K562 (cell line): ENCODE measurements around the gene SLC1A3. TPM values are rescaled to one million over a fixed set of nuclear protein-coding genes. Genes with fewer than 3 reads are reported as not detected.

ENCODE experiments used
- ATAC-seq: fragments of 200-7000 bp; cut with Tn5 transposase; 3 replicates; pipeline ENCODE4 v1.9.1; 2020; ENCODE audit warnings: moderate library complexity
- BruUV-seq: library from RNA; stranded (reverse); fragments of 400-500 nt; replicated peaks from 2 replicates; lab custom pipeline; 2021; lab: Mats Ljungman, UMichigan
- CTCF ChIA-PET: fragments of 300-600 bp; formaldehyde crosslinking; extraction: SDS; loops from one replicate; lab custom pipeline; 2021; ENCODE audit warnings: low intra/inter-chr PET ratio; lab: Yijun Ruan, JAX
- POLR2A ChIA-PET: fragments of 300-600, 350-650 bp; sonication (Branson Sonifier 250); formaldehyde crosslinking; extraction: SDS; loops from one replicate; lab custom pipeline; 2021; ENCODE audit warnings: antibody characterized with exemption, inconsistent platforms; lab: Yijun Ruan, JAX
- DNase-seq, 4 experiments: peaks; one replicate each; pipeline versions ENCODE4 v3.0.0 to v3.0.0-alpha.2; 2011 to 2018; ENCODE audit warnings: low spot score in 3 of 4, mixed read lengths in 3 of 4; ENCODE audit errors: extremely low read depth in 1 of 4
- FAIRE-seq: peaks from 2 replicates; lab custom pipeline; 2011; peaks lifted over from hg19 to GRCh38; lab: Jason Lieb, UNC
- H2AFZ ChIP-seq: 2 replicates; pipeline ENCODE4 v1.6.0; 2011; ENCODE audit warnings: low read depth, low read length, control low read depth, inconsistent platforms
- H3K27ac ChIP-seq: fragments of 200-600 bp; 3 replicates; pipeline ENCODE4 v1.8.0; 2011; ENCODE audit warnings: low read depth, mild to moderate bottlenecking, control low read depth, inconsistent platforms, low read length, moderate library complexity, mixed read lengths; ENCODE audit errors: extremely low read depth
- H3K27me3 ChIP-seq, 2 experiments: fragments of 300-600 bp in 1 of 2; 2 replicates in 1 of 2; 3 replicates in 1 of 2; pipeline versions ENCODE4 v1.6.0 to v1.8.0; 2011; ENCODE audit warnings: inconsistent platforms in 2 of 2, low read length in 2 of 2, mild to moderate bottlenecking in 1 of 2, mixed read lengths in 1 of 2, moderate library complexity in 1 of 2; ENCODE audit not compliant: control insufficient read depth in 2 of 2, insufficient read depth in 2 of 2
- H3K36me3 ChIP-seq: fragments of 300-600 bp; 3 replicates; pipeline ENCODE4 v1.8.0; 2011; ENCODE audit warnings: mild to moderate bottlenecking, low read length, inconsistent platforms; ENCODE audit not compliant: control insufficient read depth, insufficient read depth
- H3K4me1 ChIP-seq, 2 experiments: fragments of 200-600 bp in 1 of 2; replicated peaks in 1 of 2; 2 replicates in 1 of 2; 3 replicates in 1 of 2; pipeline versions ENCODE4 v1.5.1 to v1.8.0; 2011; ENCODE audit warnings: inconsistent platforms in 2 of 2, low read length in 2 of 2, mild to moderate bottlenecking in 1 of 2, mixed read lengths in 1 of 2, moderate library complexity in 1 of 2; ENCODE audit not compliant: control insufficient read depth in 2 of 2, insufficient read depth in 2 of 2
- H3K4me2 ChIP-seq: 2 replicates; pipeline ENCODE4 v1.6.1; 2011; ENCODE audit warnings: low read length, control low read depth, inconsistent platforms, mixed read lengths; ENCODE audit not compliant: insufficient read depth
- H3K4me3 ChIP-seq: fragments of 200-600 bp; sonication (generic), shearing (Covaris generic); 2 replicates; pipeline ENCODE4 v1.5.1; 2016; ENCODE audit warnings: control low read depth, inconsistent platforms
- H3K79me2 ChIP-seq: fragments of 200-600 bp; 3 replicates; pipeline ENCODE4 v1.8.0; 2011; ENCODE audit warnings: low read length, inconsistent platforms; ENCODE audit not compliant: control insufficient read depth, insufficient read depth
- H3K9ac ChIP-seq, 2 experiments: 2 replicates each; pipeline versions ENCODE4 v1.6.0 to v1.6.1; 2011; ENCODE audit warnings: low read depth in 2 of 2, low read length in 2 of 2, control low read depth in 1 of 2, inconsistent platforms in 1 of 2, mild to moderate bottlenecking in 1 of 2, mixed read lengths in 1 of 2; ENCODE audit not compliant: insufficient read depth in 1 of 2
- H3K9me1 ChIP-seq: one replicate; pipeline ENCODE4 v1.6.0; 2011; ENCODE audit warnings: inconsistent platforms, mild to moderate bottlenecking, low read length, moderate library complexity; ENCODE audit not compliant: control insufficient read depth, insufficient read depth
- H3K9me3 ChIP-seq: replicated peaks from 2 replicates; pipeline ENCODE4 v1.5.1; 2011; ENCODE audit warnings: low read depth, low read length, inconsistent platforms; ENCODE audit not compliant: control insufficient read depth, insufficient read depth
- H4K20me1 ChIP-seq: replicated peaks from 2 replicates; pipeline ENCODE4 v1.6.1; 2011; ENCODE audit warnings: low read length, inconsistent platforms, mixed read lengths; ENCODE audit not compliant: control insufficient read depth, insufficient read depth
- BRD4 ChIP-seq: fragments of 200-600 bp; sonication (generic); IDR thresholded peaks from 2 replicates; pipeline ENCODE4 v1.6.1; 2017; ENCODE audit warnings: inconsistent platforms
- CHD4 ChIP-seq: fragments of 200-600 bp; sonication (generic); IDR thresholded peaks from 3 replicates; pipeline ENCODE4 v1.6.1; 2012; ENCODE audit warnings: low read depth, mild to moderate bottlenecking, mixed read lengths, low read length, inconsistent platforms; ENCODE audit not compliant: insufficient read depth, insufficient replicate concordance, poor library complexity, severe bottlenecking
- E2F3 ChIP-seq: fragments of 250-450 bp; sonication (Bioruptor Pico); IDR thresholded peaks from 2 replicates; pipeline ENCODE4 v1.4.0; 2020; ENCODE audit warnings: mild to moderate bottlenecking
- PHTF2 ChIP-seq: fragments of 250-450 bp; sonication (Bioruptor Pico); IDR thresholded peaks from 2 replicates; pipeline ENCODE4 v1.5.0; 2021; ENCODE audit warnings: mild to moderate bottlenecking
- POLR3G ChIP-seq: IDR thresholded peaks from 2 replicates; pipeline ENCODE4 v1.6.1; 2011; ENCODE audit not compliant: insufficient read length, insufficient replicate concordance; ENCODE audit errors: extremely low read depth
- WGBS: fragments of 100-300 bp; shearing (Covaris generic); methylation state at CpG from one replicate; pipeline ENCODE4 v1.1.6; 2016; ENCODE audit warnings: low coverage, mixed read lengths; ENCODE audit not compliant: insufficient coverage; ENCODE audit errors: missing lambda C conversion rate; 5-methylcytosine and 5-hydroxymethylcytosine counted together
- in situ Hi-C: fragments of 300-500 bp; cut with MboI; formaldehyde crosslinking; loops from 4 replicates; pipeline ENCODE4 v1.15.0; 2018; ENCODE audit warnings: inconsistent platforms, mixed read lengths
- intact Hi-C: fragments of 100-400 bp; cut with micrococcal nuclease; formaldehyde crosslinking; loops from 2 replicates; pipeline ENCODE4 v1.14.2; 2022
- polyA plus RNA-seq, 8 experiments: library from polyadenylated mRNA; depleted of rRNA in 4 of 8; stranded (reverse) in 5 of 8; unstranded in 3 of 8; fragments of >200 nt; fragmentation: Nextera tagmentation in 2 of 8; fragmentation: Illumina TruSeq in 1 of 8; extraction: Ambion mirVana in 2 of 8; extraction: Trizol in 1 of 8; gene quantifications; 2 replicates each; pipeline versions ENCODE4 v1.2.1 to v1.2.3, GENCODE V29; 2011 to 2014; ENCODE audit warnings: inconsistent platforms in 1 of 8, missing spikeins in 1 of 8
- total RNA-seq, 7 experiments: library from RNA; depleted of rRNA in 6 of 7; stranded (reverse); fragments of >200 nt in 6 of 7; fragmentation: Illumina TruSeq in 2 of 7; extraction: Trizol in 2 of 7; gene quantifications; 2 replicates each; pipeline versions ENCODE4 v1.2.1 to v1.2.3, GENCODE V29; 2011 to 2021; ENCODE audit warnings: low replicate concordance in 1 of 7

Gene SLC1A3
- total and polyA plus RNA-seq, 9 of the 15 experiments (the other 6 are each of a cell fraction or from before 2014, with no cell fraction given) = 0.13 TPM; not detected in 8

GRCh38 chr5:36712706-36713105 lies 106.3 kb downstream of the SLC1A3 start:
- FAIRE-seq (no peak), ATAC-seq (no peak), DNase-seq (no peak)
- H3K27ac ChIP-seq = no peak overlapping the region
- H3K4me1 ChIP-seq = no peaks in the 10 kb centered on the region
- no TSS peak for BruUV-seq
- in situ Hi-C loops = no loop called here
- H3K79me2 ChIP-seq = no peaks in the 10 kb centered on the region
- intact Hi-C loops = no loop called here
- no peaks in the 10 kb centered on the region for H4K20me1 ChIP-seq
- TF ChIP-seq PHTF2 = no peak
- CTCF ChIA-PET = no interaction called here
- H3K36me3 ChIP-seq = no peaks in the 10 kb centered on the region
- no peak overlapping the region for H2AFZ ChIP-seq
- no peaks in the 10 kb centered on the region for H3K9me1 ChIP-seq
- H3K9ac ChIP-seq = no peak overlapping the region
- H3K27me3 ChIP-seq = peaks cover 0 to 17% of the 10 kb centered on the region in 2 experiments; a peak in 2 of 5 replicates
- 3% methylated on average over 3 of the region's 3 CpGs for WGBS
- H3K4me3 ChIP-seq = no peak overlapping the region
- POLR2A ChIA-PET = interaction anchor here (0.7 kb wide), 1 partner anchor 407 kb away, joined by 6 read pairs; no protein-coding TSS in a partner anchor
- H3K4me2 ChIP-seq = no peak overlapping the region
- H3K9me3 ChIP-seq = no peaks in the 10 kb centered on the region

DNA sequence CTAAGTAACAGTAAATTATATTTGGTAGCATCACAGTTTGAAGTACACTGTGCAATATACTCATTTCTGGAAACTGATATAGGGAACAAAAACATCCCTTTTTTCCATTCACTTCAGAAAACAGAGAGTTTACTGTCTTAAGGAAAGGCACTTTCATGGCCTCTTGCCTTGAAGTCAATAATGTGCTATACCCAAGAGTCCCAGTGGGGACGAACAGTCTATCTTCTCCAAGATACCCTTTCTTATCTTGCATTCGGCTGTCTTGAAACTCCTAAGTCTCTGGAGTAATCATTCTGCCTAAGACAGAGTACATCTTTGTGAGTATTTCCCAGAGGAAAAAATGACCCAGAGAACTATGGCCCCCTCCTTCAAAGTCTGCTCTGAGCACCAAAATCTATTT lies 107.1 kb downstream of the SLC1A3 start:
- TF ChIP-seq BRD4 (no peak), CHD4 (no peak), POLR3G (no peak), E2F3 (CRISPR knock-in tag) (no peak)
- Histone ChIP-seq H3K4me1 (no peaks in the 10 kb centered on the region), H3K27ac (no peak overlapping the region), H4K20me1 (no peaks in the 10 kb centered on the region), H3K4me3 (no peak overlapping the region), H3K9me1 (no peaks in the 10 kb centered on the region), H3K79me2 (no peaks in the 10 kb centered on the region), H2AFZ (no peak overlapping the region), H3K9me3 (no peaks in the 10 kb centered on the region), H3K9ac (no peak overlapping the region), H3K4me2 (no peak overlapping the region), H3K27me3 (peaks cover 0 to 19% of the 10 kb centered on the region in 2 experiments; a peak in 2 of 5 replicates), H3K36me3 (no peaks in the 10 kb centered on the region)
- BruUV-seq = no TSS peak
- POLR2A ChIA-PET = no interaction called here
- CTCF ChIA-PET = no interaction called here
- WGBS = 0% methylated on average over 2 of the region's 2 CpGs
- intact Hi-C loops = no loop called here
- in situ Hi-C loops = no loop called here
- FAIRE-seq (no peak), DNase-seq (no peak), ATAC-seq (no peak)
